Spleen (tissue), 7 donors: ENCODE data around the gene CLCN3.

Experiments
- CTCF ChIP-seq, 11 experiments: fragments of 200-600 bp in 7 of 11; fragments of 450-650 bp in 4 of 11; sonication (generic) in 4 of 11; IDR thresholded peaks in 8 of 11; conservative IDR thresholded peaks in 3 of 11; 1 replicate in 7 of 11; 2 replicates in 4 of 11; pipeline versions ENCODE4 v1.4.0 to v1.8.0; 2016 to 2021; ENCODE audit warnings: antibody characterized with exemption in 11 of 11, inconsistent platforms in 4 of 11, mild to moderate bottlenecking in 1 of 11
- POLR2A ChIP-seq, 3 donors: fragments of 450-650 bp; IDR thresholded peaks; one replicate each; pipeline ENCODE4 v1.5.1; 2017; ENCODE audit warnings: antibody characterized with exemption in 3 of 3, mild to moderate bottlenecking in 1 of 3
- POLR2AphosphoS5 ChIP-seq, 3 donors: sonication (generic); formaldehyde crosslinking; IDR thresholded peaks; one replicate each; pipeline ENCODE4 v1.5.1; 2017; ENCODE audit warnings: antibody characterized with exemption in 3 of 3
- donor health status: DM: no; HTN: no; CAD: no; lungs with moderate emphysema.
- donor health status: DM: no; HTN: no; CAD: no.
- donor health status: DM: no; HTN: no; CAD: no.

- TF ChIP-seq CTCF (IDR thresholded peaks at IDR 0.05 in 8 of 11, conservative IDR thresholded peaks at IDR 0.05 in 3 of 11) (no peak), POLR2A (IDR thresholded peaks at IDR 0.05) (no peak), POLR2AphosphoS5 (IDR thresholded peaks at IDR 0.05) (no peak)
These were observed 141.5 kb downstream of the CLCN3 start for GRCh38 chr4:169761846-169762245.
